Mesenteric fat pad (tissue), 1 donor: ENCODE measurements around the gene FBXO41. TPM values are rescaled to one million over a fixed set of nuclear protein-coding genes. Genes with fewer than 3 reads are reported as not detected.

Experiments used
- DNase-seq: peaks from one replicate; pipeline ENCODE4 v3.0.0-alpha.2; 2020; ENCODE audit warnings: low spot score
- long read RNA-seq: library from polyadenylated mRNA; unstranded; transcript quantifications from one replicate; pipeline ENCODE4 v2.0.0, GENCODE V29; 2020
- total RNA-seq: library from RNA; stranded (reverse); fragmentation: NEBNext Ultra II Directional; extraction: Animal tissue kit (Norgen Biotek cat#: 25700); gene quantifications from one replicate; pipeline ENCODE4 v1.2.1, GENCODE V29; 2021
- donor health status: DM: yes; HTN: yes; CAD: no.

Gene FBXO41, protein sequence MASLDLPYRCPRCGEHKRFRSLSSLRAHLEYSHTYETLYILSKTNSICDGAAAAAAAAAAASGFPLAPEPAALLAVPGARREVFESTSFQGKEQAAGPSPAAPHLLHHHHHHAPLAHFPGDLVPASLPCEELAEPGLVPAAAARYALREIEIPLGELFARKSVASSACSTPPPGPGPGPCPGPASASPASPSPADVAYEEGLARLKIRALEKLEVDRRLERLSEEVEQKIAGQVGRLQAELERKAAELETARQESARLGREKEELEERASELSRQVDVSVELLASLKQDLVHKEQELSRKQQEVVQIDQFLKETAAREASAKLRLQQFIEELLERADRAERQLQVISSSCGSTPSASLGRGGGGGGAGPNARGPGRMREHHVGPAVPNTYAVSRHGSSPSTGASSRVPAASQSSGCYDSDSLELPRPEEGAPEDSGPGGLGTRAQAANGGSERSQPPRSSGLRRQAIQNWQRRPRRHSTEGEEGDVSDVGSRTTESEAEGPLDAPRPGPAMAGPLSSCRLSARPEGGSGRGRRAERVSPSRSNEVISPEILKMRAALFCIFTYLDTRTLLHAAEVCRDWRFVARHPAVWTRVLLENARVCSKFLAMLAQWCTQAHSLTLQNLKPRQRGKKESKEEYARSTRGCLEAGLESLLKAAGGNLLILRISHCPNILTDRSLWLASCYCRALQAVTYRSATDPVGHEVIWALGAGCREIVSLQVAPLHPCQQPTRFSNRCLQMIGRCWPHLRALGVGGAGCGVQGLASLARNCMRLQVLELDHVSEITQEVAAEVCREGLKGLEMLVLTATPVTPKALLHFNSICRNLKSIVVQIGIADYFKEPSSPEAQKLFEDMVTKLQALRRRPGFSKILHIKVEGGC
- 1.7 TPM for total RNA-seq
- long read RNA-seq, partial matches to known transcripts: 1 of 1 reads
- long read RNA-seq, other reads (novel, unspliced or antisense): 0 of 1 reads

DNA sequence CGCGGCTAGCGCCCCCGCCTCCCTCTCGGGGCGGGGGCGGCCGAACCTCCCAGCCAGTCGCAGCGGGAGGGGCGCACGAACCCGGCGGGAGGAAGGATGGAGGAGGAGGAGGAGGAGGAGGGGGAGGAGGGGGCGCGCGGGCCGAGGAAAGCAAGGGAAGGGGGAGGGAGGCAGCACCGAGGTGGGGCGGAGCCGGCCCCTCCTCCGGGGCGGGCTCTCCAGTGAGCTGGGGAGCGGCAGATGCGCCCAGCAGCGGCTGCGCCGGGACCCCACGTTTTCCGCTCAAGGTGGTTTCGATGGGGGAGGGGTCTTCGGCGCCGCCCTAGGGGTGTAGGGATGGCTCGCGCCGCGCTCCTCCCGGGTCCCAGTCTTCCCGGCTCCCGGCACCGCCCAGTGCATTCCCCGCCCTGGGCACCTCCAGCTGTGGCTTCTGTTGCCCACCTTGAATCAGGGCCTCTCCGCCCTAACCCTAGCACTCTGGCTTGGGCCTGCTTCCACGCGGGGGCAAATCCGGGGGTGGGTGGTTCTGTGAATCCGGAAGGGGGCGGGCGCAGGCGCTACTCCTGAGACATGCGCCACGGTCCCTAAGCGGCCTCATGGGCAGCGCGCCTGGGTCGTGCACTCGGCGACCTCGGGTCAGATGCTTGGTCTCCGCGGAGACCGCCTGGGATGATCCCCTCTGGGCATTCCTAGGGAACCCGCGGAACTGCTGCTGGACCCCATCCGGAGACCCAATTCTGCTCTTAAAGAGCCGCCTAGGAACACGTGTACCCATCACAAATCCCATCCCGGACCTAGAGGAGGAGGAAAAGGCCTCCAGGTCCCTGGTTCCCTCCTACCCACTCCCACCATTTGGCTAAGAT, at the start of gene FBXO41:
FBXO41 (minus strand) TSS at position 183 of the 863 bp plus-strand sequence. CDS start 14,848 bp downstream, outside the sequence.
- no peak for DNase-seq

- no peak for DNase-seq
Observed at GRCh38 chr2:73334045-73334444, 49.8 kb upstream of the FBXO41 start.

GRCh38 chr2:73333564-73333963, 49.3 kb upstream of the FBXO41 start:
- DNase-seq: no peak

DNA sequence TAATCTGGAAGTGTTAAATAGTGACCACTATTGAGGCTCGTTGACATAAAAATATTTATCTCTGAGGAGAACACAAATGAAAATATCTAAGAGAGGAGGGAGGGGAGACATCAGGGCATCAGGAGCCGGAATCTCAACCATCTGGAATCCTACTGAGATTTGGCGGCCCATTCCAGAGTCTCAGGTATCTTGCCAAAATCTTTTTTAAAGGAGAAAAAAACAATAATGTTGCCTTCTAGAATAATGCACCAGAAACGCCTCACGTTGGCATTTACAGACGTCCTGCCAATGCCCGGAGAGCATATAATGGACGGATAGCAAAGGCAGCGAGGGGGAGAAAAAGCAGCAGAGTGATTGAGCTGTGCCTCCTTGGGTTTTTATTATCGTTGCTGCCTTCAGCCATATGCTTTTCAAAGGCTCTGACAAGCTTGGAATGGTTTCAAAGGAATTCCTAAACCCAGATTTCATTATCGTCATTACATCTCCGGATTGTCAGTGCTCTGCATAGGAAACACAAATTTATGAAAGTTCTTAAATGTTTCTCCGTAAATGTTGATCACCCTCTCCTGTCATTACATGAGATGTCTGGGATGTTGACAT, 39.9 kb upstream of the FBXO41 start:
- DNase-seq: no peak

DNA sequence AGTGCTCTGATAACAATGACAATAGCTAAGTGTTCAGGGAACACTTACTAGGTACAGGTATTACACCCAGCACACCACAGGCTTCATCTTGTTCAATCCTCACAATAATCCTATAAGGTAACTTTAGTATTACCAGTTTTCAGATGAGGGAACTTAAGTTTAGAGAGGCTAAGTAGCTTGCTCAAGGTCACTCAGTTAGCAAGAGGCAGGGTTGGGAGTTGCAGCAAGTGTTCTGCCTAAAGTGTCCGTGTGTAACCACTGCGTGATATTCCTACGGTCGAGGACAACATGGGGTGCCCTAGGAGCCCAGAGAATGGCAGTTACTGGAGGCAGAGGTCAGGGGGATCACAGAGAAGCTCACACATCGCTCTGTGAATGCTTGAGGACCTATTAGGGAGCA, 39.3 kb upstream of the FBXO41 start:
- no peak for DNase-seq

- DNase-seq: no peak
Observed at GRCh38 chr2:73314441-73314840, 30.2 kb upstream of the FBXO41 start.

GRCh38 chr2:73307720-73308119, 23.4 kb upstream of the FBXO41 start:
- no peak for DNase-seq

DNA sequence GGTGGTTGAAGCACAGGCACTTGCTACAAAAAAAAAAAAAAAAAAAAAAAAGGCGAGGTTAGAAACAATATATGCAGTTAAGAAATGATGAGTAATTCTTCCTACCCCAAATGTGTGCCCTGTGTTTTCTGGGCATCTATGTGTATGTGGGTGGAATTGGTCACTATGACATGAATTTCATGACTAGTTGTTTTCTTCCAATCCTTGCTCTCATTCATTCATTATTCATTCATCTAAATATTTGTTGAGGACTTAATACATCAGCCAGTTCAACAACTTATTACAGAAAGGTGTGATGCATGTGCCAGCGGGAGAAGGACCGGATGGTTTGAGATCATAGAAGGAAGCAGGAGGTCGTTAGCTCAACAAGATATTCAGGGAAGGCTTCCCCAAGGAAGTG, 17.4 kb upstream of the FBXO41 start:
- DNase-seq: no peak

DNA sequence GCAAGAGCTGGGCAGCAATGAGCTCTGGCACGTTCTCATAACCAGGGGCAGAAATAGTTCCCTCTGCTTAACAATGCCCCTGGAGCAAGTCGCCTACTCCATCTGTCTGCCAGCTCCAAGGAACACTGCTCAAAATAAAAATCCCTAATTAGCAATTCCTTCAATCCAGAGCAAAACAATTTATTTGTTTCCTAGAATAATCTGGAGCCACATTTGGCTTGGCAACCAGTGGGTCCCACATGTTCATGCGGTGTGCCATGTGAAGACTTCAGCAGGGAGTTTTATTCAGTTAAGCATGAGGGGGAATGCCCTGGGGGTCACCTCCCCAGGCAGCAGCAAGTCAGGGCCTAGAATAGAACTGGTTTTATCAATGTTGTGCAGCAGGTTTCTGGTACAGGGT, 16.6 kb upstream of the FBXO41 start:
- DNase-seq: no peak

DNA sequence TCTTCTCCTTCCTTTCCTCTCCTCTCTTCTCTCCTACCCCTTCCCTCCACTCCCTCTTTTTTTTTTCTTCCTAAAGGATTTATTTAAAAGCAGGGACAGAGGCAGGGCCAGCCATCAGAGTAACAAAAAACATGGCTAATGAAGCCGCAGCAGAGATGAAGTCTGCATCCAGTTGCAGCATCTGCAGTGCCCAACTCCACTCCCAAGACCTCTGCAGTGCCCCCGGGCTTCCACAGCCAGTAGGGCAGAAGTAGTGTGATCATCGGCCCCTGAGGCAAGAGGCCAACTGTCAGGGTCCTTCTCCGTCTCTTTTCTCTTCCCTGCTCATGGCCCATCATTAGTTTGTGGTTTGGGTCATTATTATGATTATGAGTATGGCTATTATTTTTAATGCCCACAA, 13.3 kb upstream of the FBXO41 start:
- DNase-seq: no peak

- DNase-seq: no peak
Observed at GRCh38 chr2:73297151-73297559, 12.9 kb upstream of the FBXO41 start.

GRCh38 chr2:73295751-73296400, 11.6 kb upstream of the FBXO41 start:
- DNase-seq: no peak

GRCh38 chr2:73294239-73294638, 10.0 kb upstream of the FBXO41 start:
- DNase-seq: no peak

GRCh38 chr2:73293534-73294171, 9.4 kb upstream of the FBXO41 start, which contains the start of gene EGR4:
TSS of gene EGR4 (minus strand) at chr2:73293548. CDS start at chr2:73293317, 231 bp downstream.
- no peak for DNase-seq

DNA sequence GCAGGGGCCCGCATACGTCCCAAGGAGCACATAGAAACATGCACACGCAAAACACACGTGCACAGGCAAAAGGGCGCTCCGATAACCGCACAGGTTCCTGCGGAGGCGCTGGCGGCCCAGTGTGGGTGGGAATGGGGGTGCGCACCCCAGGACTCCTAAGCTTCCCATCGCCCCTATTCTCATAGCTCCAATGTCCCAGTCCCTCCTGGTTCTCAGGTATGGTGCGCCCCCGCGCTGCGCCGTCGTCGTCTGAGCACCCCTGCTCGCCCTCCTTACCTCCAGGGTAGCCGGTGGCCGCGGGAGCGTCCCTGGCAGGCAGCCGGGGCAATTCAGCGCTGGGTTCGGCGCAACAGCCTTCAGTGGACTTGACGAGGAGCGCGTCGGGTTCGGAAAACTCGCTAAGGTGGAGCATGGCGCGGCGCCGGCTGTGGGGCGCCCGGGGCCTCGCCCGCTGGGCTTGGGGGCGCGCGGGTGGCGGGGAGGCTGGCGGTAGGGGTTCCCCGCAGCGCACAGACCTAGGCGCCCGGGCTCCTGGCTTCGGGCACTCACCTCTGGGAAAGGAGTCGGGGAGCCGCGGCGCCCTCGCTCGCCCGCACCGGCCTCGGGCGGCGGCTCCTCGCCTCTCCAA, 8.7 kb upstream of the FBXO41 start:
- DNase-seq: no peak

DNA sequence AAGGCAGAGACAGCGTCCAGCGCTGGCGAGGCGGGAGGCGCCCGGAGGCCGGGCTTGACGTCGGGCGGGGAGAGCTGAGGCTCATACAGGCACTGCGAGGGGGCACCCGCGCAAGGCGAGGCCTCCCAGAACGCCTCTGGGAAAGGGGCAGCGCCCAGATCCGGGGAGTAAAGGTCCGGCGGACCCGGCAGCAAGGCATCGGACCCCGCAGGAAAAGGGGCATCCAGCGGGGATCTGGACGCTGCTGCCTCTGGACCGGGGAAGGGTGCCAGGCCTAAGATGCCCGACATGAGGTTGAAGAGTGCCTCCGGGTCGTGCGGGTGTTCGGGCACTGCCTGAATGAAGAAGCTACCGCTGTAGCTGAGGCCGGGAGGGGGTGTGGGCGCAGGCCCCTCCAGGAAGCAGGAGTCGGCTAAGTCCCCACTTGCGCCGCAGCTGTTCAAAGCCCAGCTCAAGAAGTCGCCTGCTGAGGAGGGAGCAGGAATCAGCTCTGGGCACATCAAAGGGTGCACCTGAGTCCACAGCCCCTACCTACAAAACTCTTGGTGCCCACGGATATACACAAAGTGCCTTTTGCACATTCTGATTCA, 8.1 kb upstream of the FBXO41 start:
- no peak for DNase-seq

GRCh38 chr2:73291461-73292315, 7.4 kb upstream of the FBXO41 start:
- no peak for DNase-seq

GRCh38 chr2:73291093-73291460, 6.8 kb upstream of the FBXO41 start:
- no peak for DNase-seq
